Body of pancreas (tissue), 4 donors: ENCODE measurements around the gene FBXO8.

Source experiments
- POLR2A ChIP-seq, 3 donors: fragments of 450-650 bp; IDR thresholded peaks; one replicate each; pipeline ENCODE4 v1.6.1; 2016; ENCODE audit warnings: antibody characterized with exemption in 3 of 3, mild to moderate bottlenecking in 2 of 3
- TF ChIP-seq, protein P1 (sequence below), 7 experiments: fragments of 450-650 bp in 4 of 7; fragments of 200-600 bp in 3 of 7; sonication (generic) in 3 of 7; IDR thresholded peaks; one replicate each; pipeline ENCODE4 v1.5.1; 2016 to 2019; ENCODE audit warnings: antibody characterized with exemption in 7 of 7

DNA sequence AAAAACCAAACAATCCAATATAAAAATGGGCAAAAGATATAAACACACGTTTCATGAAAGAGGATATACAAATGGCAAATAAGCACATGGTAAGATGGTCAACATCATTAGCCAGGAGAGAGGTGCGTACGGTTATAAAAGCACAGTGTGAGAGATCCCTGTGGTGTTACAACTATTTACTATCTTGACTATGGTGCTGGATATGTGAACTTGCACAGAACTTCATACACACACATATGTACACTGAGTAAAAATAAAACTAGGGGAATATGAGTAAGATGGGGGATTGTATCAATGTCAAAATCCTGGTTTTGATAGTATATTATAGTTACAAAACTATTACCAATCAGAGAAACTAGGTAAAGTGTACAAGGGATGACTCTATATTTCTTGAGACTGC lies 8.4 kb downstream of the FBXO8 start:
- TF ChIP-seq, protein P1, sequence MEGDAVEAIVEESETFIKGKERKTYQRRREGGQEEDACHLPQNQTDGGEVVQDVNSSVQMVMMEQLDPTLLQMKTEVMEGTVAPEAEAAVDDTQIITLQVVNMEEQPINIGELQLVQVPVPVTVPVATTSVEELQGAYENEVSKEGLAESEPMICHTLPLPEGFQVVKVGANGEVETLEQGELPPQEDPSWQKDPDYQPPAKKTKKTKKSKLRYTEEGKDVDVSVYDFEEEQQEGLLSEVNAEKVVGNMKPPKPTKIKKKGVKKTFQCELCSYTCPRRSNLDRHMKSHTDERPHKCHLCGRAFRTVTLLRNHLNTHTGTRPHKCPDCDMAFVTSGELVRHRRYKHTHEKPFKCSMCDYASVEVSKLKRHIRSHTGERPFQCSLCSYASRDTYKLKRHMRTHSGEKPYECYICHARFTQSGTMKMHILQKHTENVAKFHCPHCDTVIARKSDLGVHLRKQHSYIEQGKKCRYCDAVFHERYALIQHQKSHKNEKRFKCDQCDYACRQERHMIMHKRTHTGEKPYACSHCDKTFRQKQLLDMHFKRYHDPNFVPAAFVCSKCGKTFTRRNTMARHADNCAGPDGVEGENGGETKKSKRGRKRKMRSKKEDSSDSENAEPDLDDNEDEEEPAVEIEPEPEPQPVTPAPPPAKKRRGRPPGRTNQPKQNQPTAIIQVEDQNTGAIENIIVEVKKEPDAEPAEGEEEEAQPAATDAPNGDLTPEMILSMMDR (IDR thresholded peaks at IDR 0.05): no peak
- TF ChIP-seq POLR2A (IDR thresholded peaks at IDR 0.05): no peak
